WTC11 (cell line): ENCODE measurements around the gene HEPHL1. TPM values are rescaled to one million over a fixed set of nuclear protein-coding genes. Genes with fewer than 3 reads are reported as not detected.

Source experiments
- ATAC-seq: fragments of 200-7000 bp; cut with Tn5 transposase; 2 replicates; pipeline ENCODE4 v1.10.0; 2021; ENCODE audit warnings: mild to moderate bottlenecking, moderate library complexity
- CTCF ChIA-PET: fragments of 300-600 bp; sonication (Branson Sonifier 250); formaldehyde crosslinking; loops from one replicate; lab custom pipeline; 2021; ENCODE audit warnings: antibody characterized with exemption; lab: Charles Lee
- POLR2A ChIA-PET: fragments of 350-600 bp; sonication (Branson Sonifier 250); formaldehyde crosslinking; loops from one replicate; lab custom pipeline; 2021; ENCODE audit warnings: antibody characterized with exemption; lab: Charles Lee
- DNase-seq: peaks from one replicate; pipeline ENCODE4 v3.0.0; 2021; ENCODE audit warnings: low spot score
- H3K27ac Mint-ChIP-seq: 2 replicates; pipeline ENCODE4 v1.8.0; 2021; ENCODE audit warnings: mixed read lengths
- H3K27me3 Mint-ChIP-seq: 2 replicates; pipeline ENCODE4 v1.8.0; 2021; ENCODE audit warnings: low read depth, mild to moderate bottlenecking, moderate library complexity, mixed read lengths
- H3K36me3 Mint-ChIP-seq: 2 replicates; pipeline ENCODE4 v1.8.0; 2021; ENCODE audit warnings: mixed read lengths
- H3K4me1 Mint-ChIP-seq: 2 replicates; pipeline ENCODE4 v1.8.0; 2022; ENCODE audit warnings: mixed read lengths
- H3K4me3 Mint-ChIP-seq: 2 replicates; pipeline ENCODE4 v1.8.0; 2021; ENCODE audit warnings: mild to moderate bottlenecking, moderate library complexity, mixed read lengths
- H3K9me3 Mint-ChIP-seq: 2 replicates; pipeline ENCODE4 v1.8.0; 2021; ENCODE audit warnings: mixed read lengths
- CREM ChIP-seq: sonication (generic); formaldehyde crosslinking; IDR thresholded peaks from 2 replicates; pipeline ENCODE4 v1.8.1; 2022; ENCODE audit warnings: mild to moderate bottlenecking, missing genetic modification reagents, moderate library complexity
- EMX1 ChIP-seq: fragments of 250-450 bp; sonication (Bioruptor Pico); IDR thresholded peaks from 2 replicates; pipeline ENCODE4 v1.8.0; 2021; ENCODE audit warnings: mild to moderate bottlenecking
- ESRRA ChIP-seq: sonication (generic); formaldehyde crosslinking; IDR thresholded peaks from 2 replicates; pipeline ENCODE4 v1.8.1; 2022; ENCODE audit warnings: mild to moderate bottlenecking, missing genetic modification reagents, borderline replicate concordance
- FOXP1 ChIP-seq: sonication (generic); formaldehyde crosslinking; IDR thresholded peaks from 2 replicates; pipeline ENCODE4 v1.8.0; 2022; ENCODE audit warnings: missing genetic modification reagents, mild to moderate bottlenecking, moderate library complexity, borderline replicate concordance
- GABPB1 ChIP-seq: sonication (generic); formaldehyde crosslinking; IDR thresholded peaks from 2 replicates; pipeline ENCODE4 v1.8.1; 2023; ENCODE audit warnings: mild to moderate bottlenecking, missing genetic modification reagents
- KAT7 ChIP-seq: sonication (generic); formaldehyde crosslinking; IDR thresholded peaks from 2 replicates; pipeline ENCODE4 v1.8.1; 2023; ENCODE audit warnings: missing genetic modification reagents, mild to moderate bottlenecking, borderline replicate concordance
- NR3C1 ChIP-seq: sonication (generic); formaldehyde crosslinking; conservative IDR thresholded peaks from 2 replicates; pipeline ENCODE4 v1.8.1; 2023; ENCODE audit warnings: low read depth, mild to moderate bottlenecking, missing genetic modification reagents
- RORB ChIP-seq: fragments of 250-450 bp; sonication (Bioruptor Pico); IDR thresholded peaks from 2 replicates; pipeline ENCODE4 v1.9.0; 2021; ENCODE audit warnings: mild to moderate bottlenecking
- SOX15 ChIP-seq: fragments of 250-450 bp; sonication (Bioruptor Pico); IDR thresholded peaks from 2 replicates; pipeline ENCODE4 v1.9.0; 2021; ENCODE audit warnings: mild to moderate bottlenecking
- SP1 ChIP-seq: sonication (generic); formaldehyde crosslinking; conservative IDR thresholded peaks from 2 replicates; pipeline ENCODE4 v1.8.1; 2022; ENCODE audit warnings: missing genetic modification reagents
- TEAD1 ChIP-seq: sonication (generic); formaldehyde crosslinking; IDR thresholded peaks from 2 replicates; pipeline ENCODE4 v1.8.0; 2022; ENCODE audit warnings: mild to moderate bottlenecking, missing genetic modification reagents
- ZNF138 ChIP-seq: sonication (generic); formaldehyde crosslinking; conservative IDR thresholded peaks from 2 replicates; pipeline ENCODE4 v1.8.1; 2022; ENCODE audit warnings: mild to moderate bottlenecking, moderate library complexity, missing genetic modification reagents
- ZNF396 ChIP-seq: fragments of 250-450 bp; sonication (Bioruptor Pico); IDR thresholded peaks from 2 replicates; pipeline ENCODE4 v1.8.0; 2021; ENCODE audit warnings: mild to moderate bottlenecking, moderate library complexity, borderline replicate concordance
- ZNF423 ChIP-seq: fragments of 250-450 bp; sonication (Bioruptor Pico); IDR thresholded peaks from 2 replicates; pipeline ENCODE4 v2.1.2; 2022; ENCODE audit warnings: mild to moderate bottlenecking, moderate library complexity
- total RNA-seq: library from RNA; stranded (reverse); gene quantifications from 3 replicates; pipeline ENCODE4 v1.2.3, GENCODE V29; 2021
- TF ChIP-seq, protein P1 (sequence below): fragments of 250-450 bp; sonication (Bioruptor Pico); IDR thresholded peaks from 2 replicates; pipeline ENCODE4 v2.1.2; 2022; ENCODE audit warnings: mild to moderate bottlenecking, moderate library complexity
- TF ChIP-seq, protein P2 (sequence below): sonication (generic); formaldehyde crosslinking; IDR thresholded peaks from 2 replicates; pipeline ENCODE4 v1.8.1; 2023; ENCODE audit warnings: mild to moderate bottlenecking, missing genetic modification reagents
- TF ChIP-seq, protein P3 (sequence below): sonication (generic); formaldehyde crosslinking; IDR thresholded peaks from 2 replicates; pipeline ENCODE4 v1.8.1; 2022; ENCODE audit warnings: mild to moderate bottlenecking, missing genetic modification reagents, moderate library complexity, borderline replicate concordance
- TF ChIP-seq, protein P4 (sequence below): fragments of 200-600 bp; IDR thresholded peaks from 2 replicates; pipeline ENCODE4 v1.8.0; 2022; ENCODE audit warnings: antibody characterized with exemption
- TF ChIP-seq, protein P5 (sequence below): fragments of 250-450 bp; sonication (Bioruptor Pico); IDR thresholded peaks from 2 replicates; pipeline ENCODE4 v1.9.0; 2021; ENCODE audit warnings: mild to moderate bottlenecking
- TF ChIP-seq, protein P6 (sequence below): sonication (generic); formaldehyde crosslinking; IDR thresholded peaks from 2 replicates; pipeline ENCODE4 v1.8.1; 2022; ENCODE audit warnings: missing genetic modification reagents, borderline replicate concordance
- TF ChIP-seq, protein P7 (sequence below): sonication (generic); formaldehyde crosslinking; IDR thresholded peaks from 2 replicates; pipeline ENCODE4 v1.8.1; 2023; ENCODE audit warnings: mild to moderate bottlenecking, missing genetic modification reagents, borderline replicate concordance

The HEPHL1 gene
- total RNA-seq, 1 experiment from 2014 or later, result 0.13 TPM

DNA sequence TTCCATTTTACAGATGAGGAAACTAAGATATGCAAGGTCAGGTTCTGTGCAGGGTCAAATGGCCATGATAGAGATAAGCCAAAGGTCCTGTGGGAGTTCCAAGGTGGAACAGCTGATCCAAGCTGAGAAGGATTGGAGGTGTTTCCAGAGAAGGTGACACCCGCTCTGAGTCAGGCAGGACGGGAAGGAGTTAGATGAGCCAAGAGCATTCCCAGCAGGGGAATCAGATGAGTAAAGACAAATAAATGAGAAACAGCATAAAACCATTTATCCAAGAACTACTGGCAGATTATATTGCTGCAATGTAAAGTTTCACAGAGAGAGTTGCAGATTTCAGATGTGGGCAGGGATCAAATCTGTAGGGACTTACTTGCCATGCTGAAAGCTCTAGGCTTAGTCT is 18.9 kb upstream of the HEPHL1 start:
- no peak for ATAC-seq
- H3K4me3 Mint-ChIP-seq, result no peak overlapping the region

DNA sequence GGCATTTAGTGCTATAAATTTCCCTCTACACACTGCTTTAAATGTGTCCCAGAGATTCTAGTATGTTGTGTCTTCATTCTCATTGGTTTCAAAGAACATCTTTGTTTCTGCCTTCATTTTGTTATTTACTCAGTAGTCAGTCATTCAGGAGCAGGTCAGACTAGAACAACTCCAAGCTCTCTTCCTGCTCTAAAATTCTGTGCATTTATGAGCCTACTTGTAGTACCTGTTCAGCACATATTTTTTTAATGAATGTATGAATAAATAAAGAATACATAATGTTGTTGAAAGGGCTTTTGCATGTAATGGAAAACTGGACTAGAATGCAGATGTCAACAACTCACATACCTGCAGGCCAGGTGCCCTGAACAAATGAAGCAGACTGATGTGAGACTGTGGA is 13.7 kb upstream of the HEPHL1 start:
- no peak overlapping the region for H3K4me3 Mint-ChIP-seq
- peaks cover 7% of the 10 kb centered on the region for H3K9me3 Mint-ChIP-seq
- H3K4me1 Mint-ChIP-seq, result no peaks in the 10 kb centered on the region
- no peak for ATAC-seq
- no peaks in the 10 kb centered on the region for H3K36me3 Mint-ChIP-seq
- POLR2A ChIA-PET, result no interaction called here
- no peak for DNase-seq
- H3K27ac Mint-ChIP-seq, result no peak overlapping the region
- no peak for TF ChIP-seq ZNF396
- no peak for TF ChIP-seq TEAD1 (CRISPR knock-in tag)
- TF ChIP-seq, protein P1, sequence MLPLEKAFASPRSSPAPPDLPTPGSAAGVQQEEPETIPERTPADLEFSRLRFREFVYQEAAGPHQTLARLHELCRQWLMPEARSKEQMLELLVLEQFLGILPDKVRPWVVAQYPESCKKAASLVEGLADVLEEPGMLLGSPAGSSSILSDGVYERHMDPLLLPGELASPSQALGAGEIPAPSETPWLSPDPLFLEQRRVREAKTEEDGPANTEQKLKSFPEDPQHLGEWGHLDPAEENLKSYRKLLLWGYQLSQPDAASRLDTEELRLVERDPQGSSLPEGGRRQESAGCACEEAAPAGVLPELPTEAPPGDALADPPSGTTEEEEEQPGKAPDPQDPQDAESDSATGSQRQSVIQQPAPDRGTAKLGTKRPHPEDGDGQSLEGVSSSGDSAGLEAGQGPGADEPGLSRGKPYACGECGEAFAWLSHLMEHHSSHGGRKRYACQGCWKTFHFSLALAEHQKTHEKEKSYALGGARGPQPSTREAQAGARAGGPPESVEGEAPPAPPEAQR (CRISPR knock-in tag), result no peak
- no peak for TF ChIP-seq SP1 (CRISPR knock-in tag)
- no peak for TF ChIP-seq KAT7 (CRISPR knock-in tag)
- TF ChIP-seq EMX1 (CRISPR knock-in tag), result no peak
- TF ChIP-seq RORB (CRISPR knock-in tag), result no peak
- TF ChIP-seq, protein P2, sequence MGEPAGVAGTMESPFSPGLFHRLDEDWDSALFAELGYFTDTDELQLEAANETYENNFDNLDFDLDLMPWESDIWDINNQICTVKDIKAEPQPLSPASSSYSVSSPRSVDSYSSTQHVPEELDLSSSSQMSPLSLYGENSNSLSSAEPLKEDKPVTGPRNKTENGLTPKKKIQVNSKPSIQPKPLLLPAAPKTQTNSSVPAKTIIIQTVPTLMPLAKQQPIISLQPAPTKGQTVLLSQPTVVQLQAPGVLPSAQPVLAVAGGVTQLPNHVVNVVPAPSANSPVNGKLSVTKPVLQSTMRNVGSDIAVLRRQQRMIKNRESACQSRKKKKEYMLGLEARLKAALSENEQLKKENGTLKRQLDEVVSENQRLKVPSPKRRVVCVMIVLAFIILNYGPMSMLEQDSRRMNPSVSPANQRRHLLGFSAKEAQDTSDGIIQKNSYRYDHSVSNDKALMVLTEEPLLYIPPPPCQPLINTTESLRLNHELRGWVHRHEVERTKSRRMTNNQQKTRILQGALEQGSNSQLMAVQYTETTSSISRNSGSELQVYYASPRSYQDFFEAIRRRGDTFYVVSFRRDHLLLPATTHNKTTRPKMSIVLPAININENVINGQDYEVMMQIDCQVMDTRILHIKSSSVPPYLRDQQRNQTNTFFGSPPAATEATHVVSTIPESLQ (CRISPR knock-in tag), result no peak
- CTCF ChIA-PET, result no interaction called here
- no peaks in the 10 kb centered on the region; the same call in 1 of the 2 replicates for H3K27me3 Mint-ChIP-seq

More for the DNA sequence above, 18.9 kb upstream of the HEPHL1 start:
- ChIA-PET POLR2A (no interaction called here), CTCF (interaction anchor here (1.0 kb wide), 1 partner anchor 81 kb away, joined by 3 read pairs; no protein-coding TSS in a partner anchor)
- DNase-seq, result no peak
- no peaks in the 10 kb centered on the region; the same call in 1 of the 2 replicates for H3K27me3 Mint-ChIP-seq
- peaks cover 14% of the 10 kb centered on the region for H3K9me3 Mint-ChIP-seq
- H3K36me3 Mint-ChIP-seq, result no peaks in the 10 kb centered on the region
- no peak overlapping the region for H3K27ac Mint-ChIP-seq
- no peaks in the 10 kb centered on the region for H3K4me1 Mint-ChIP-seq
- TF ChIP-seq ZNF423 (CRISPR knock-in tag) (no peak), SOX15 (no peak), FOXP1 (no peak), GABPB1 (CRISPR knock-in tag) (no peak), NR3C1 (CRISPR knock-in tag) (no peak), SP1 (CRISPR knock-in tag) (no peak), CREM (CRISPR knock-in tag) (no peak), ZNF138 (CRISPR knock-in tag) (no peak), ESRRA (CRISPR knock-in tag) (no peak)
- TF ChIP-seq, protein P3, sequence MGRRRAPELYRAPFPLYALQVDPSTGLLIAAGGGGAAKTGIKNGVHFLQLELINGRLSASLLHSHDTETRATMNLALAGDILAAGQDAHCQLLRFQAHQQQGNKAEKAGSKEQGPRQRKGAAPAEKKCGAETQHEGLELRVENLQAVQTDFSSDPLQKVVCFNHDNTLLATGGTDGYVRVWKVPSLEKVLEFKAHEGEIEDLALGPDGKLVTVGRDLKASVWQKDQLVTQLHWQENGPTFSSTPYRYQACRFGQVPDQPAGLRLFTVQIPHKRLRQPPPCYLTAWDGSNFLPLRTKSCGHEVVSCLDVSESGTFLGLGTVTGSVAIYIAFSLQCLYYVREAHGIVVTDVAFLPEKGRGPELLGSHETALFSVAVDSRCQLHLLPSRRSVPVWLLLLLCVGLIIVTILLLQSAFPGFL, result no peak
- TF ChIP-seq, protein P4, sequence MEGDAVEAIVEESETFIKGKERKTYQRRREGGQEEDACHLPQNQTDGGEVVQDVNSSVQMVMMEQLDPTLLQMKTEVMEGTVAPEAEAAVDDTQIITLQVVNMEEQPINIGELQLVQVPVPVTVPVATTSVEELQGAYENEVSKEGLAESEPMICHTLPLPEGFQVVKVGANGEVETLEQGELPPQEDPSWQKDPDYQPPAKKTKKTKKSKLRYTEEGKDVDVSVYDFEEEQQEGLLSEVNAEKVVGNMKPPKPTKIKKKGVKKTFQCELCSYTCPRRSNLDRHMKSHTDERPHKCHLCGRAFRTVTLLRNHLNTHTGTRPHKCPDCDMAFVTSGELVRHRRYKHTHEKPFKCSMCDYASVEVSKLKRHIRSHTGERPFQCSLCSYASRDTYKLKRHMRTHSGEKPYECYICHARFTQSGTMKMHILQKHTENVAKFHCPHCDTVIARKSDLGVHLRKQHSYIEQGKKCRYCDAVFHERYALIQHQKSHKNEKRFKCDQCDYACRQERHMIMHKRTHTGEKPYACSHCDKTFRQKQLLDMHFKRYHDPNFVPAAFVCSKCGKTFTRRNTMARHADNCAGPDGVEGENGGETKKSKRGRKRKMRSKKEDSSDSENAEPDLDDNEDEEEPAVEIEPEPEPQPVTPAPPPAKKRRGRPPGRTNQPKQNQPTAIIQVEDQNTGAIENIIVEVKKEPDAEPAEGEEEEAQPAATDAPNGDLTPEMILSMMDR, result no peak
- TF ChIP-seq, protein P5, sequence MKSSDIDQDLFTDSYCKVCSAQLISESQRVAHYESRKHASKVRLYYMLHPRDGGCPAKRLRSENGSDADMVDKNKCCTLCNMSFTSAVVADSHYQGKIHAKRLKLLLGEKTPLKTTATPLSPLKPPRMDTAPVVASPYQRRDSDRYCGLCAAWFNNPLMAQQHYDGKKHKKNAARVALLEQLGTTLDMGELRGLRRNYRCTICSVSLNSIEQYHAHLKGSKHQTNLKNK (CRISPR knock-in tag), result no peak
- TF ChIP-seq, protein P6, sequence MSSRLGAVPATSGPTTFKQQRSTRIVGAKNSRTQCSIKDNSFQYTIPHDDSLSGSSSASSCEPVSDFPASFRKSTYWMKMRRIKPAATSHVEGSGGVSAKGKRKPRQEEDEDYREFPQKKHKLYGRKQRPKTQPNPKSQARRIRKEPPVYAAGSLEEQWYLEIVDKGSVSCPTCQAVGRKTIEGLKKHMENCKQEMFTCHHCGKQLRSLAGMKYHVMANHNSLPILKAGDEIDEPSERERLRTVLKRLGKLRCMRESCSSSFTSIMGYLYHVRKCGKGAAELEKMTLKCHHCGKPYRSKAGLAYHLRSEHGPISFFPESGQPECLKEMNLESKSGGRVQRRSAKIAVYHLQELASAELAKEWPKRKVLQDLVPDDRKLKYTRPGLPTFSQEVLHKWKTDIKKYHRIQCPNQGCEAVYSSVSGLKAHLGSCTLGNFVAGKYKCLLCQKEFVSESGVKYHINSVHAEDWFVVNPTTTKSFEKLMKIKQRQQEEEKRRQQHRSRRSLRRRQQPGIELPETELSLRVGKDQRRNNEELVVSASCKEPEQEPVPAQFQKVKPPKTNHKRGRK (CRISPR knock-in tag), result no peak
- TF ChIP-seq, protein P7, sequence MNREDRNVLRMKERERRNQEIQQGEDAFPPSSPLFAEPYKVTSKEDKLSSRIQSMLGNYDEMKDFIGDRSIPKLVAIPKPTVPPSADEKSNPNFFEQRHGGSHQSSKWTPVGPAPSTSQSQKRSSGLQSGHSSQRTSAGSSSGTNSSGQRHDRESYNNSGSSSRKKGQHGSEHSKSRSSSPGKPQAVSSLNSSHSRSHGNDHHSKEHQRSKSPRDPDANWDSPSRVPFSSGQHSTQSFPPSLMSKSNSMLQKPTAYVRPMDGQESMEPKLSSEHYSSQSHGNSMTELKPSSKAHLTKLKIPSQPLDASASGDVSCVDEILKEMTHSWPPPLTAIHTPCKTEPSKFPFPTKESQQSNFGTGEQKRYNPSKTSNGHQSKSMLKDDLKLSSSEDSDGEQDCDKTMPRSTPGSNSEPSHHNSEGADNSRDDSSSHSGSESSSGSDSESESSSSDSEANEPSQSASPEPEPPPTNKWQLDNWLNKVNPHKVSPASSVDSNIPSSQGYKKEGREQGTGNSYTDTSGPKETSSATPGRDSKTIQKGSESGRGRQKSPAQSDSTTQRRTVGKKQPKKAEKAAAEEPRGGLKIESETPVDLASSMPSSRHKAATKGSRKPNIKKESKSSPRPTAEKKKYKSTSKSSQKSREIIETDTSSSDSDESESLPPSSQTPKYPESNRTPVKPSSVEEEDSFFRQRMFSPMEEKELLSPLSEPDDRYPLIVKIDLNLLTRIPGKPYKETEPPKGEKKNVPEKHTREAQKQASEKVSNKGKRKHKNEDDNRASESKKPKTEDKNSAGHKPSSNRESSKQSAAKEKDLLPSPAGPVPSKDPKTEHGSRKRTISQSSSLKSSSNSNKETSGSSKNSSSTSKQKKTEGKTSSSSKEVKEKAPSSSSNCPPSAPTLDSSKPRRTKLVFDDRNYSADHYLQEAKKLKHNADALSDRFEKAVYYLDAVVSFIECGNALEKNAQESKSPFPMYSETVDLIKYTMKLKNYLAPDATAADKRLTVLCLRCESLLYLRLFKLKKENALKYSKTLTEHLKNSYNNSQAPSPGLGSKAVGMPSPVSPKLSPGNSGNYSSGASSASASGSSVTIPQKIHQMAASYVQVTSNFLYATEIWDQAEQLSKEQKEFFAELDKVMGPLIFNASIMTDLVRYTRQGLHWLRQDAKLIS (CRISPR knock-in tag), result no peak
- TF ChIP-seq, all 79 proteins: peak for 0
